Measurements from ENCODE around the gene PLCL2.

Gene PLCL2

GRCh38 chr3:16890597-16891333 lies 6.0 kb downstream of the PLCL2 start:
- Histone ChIP-seq H3K9me2 (replicated peaks; ENCODE audit: control insufficient read depth, low read length) (no peaks in the 10 kb centered on the region), H3K36me3 (ENCODE audit: control insufficient read depth, low read length) (peaks cover 21% of the 10 kb centered on the region), H3K4me1 (ENCODE audit: control insufficient read depth, low read length) (peaks cover 94% of the 10 kb centered on the region), H3K27me3 (ENCODE audit: control insufficient read depth, low read length) (no peaks in the 10 kb centered on the region), H3K27ac (ENCODE audit: low read depth, low read length) (peak overlapping the region; percentile 93), H3K4me3 (ENCODE audit: low read length) (peak overlapping the region; percentile 89), H3K4me2 (ENCODE audit: low read length) (peak overlapping the region; percentile 85), H3F3A (ENCODE audit: control insufficient read depth, insufficient read depth) (peaks cover 6% of the 10 kb centered on the region), H4K20me1 (ENCODE audit: control insufficient read depth, insufficient read depth, low read depth, low read length) (no peaks in the 10 kb centered on the region), H3K79me2 (ENCODE audit: control insufficient read depth, low read length) (peaks cover 100% of the 10 kb centered on the region), H3K9me3 (ENCODE audit: control insufficient read depth, insufficient read depth, low read length) (no peaks in the 10 kb centered on the region)
- no peak for TF ChIP-seq EZH2phosphoT487 (IDR thresholded peaks at IDR 0.05; ENCODE audit: borderline replicate concordance, low read length)
- no peak for TF ChIP-seq CTCF (IDR thresholded peaks at IDR 0.05; ENCODE audit: low read depth, low read length, poor library complexity, severe bottlenecking)

DNA sequence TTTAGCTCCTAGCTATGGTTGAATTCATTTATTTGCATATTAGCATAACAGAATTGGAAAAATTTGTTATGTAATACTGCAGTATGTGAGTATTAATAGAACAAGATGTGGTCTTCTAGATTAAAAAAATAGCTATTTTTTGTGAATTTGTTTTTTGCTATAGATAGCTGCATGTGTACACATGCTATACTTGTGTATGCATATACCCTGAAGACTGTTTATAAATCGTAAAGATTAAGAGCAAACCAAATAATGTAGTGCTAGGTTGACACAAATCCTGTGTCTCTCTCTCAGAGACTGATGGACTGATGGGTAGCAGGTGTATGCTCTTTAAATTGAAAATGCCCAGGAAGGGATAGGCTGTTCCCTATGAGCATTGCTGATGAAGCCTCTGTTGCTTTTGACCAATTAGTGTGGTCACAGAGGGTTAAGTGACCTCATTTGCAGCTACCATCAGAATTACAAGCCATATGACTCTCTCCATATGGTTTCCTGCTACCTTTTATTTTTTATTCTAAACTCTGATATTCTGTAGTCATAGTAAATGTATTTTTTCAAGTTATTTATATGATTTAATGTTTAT lies 9.0 kb downstream of the PLCL2 start:
- H4K20me1 ChIP-seq (ENCODE audit: control insufficient read depth, insufficient read depth, low read depth, low read length), result no peaks in the 10 kb centered on the region
- H3K79me2 ChIP-seq (ENCODE audit: control insufficient read depth, low read length), result peaks cover 100% of the 10 kb centered on the region

DNA sequence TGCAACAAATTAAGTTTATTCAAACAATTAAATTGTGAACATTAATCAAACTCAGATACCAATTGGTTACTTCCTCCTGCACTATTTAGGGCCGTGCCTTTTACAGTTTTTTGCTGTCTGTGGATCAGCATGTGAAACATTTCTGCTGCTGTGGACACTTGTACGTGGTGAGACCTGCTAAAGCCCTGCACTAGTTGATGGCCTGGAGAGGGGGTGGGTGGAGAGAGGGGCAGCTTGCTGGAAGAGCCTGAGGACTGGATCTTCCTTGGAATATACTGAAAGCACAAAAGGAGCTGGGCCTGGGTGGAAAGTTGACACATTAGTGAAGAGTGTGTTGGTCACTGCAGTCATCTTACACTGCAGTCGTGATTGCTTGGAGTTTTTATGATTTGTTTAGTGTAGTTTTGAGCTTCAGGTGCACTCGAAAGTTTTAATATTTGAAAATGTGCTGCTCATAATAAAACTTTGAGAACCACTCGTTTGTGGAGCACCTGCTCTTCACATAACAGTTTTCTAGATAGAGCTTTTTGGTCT lies 11.4 kb downstream of the PLCL2 start:
- H4K20me1 ChIP-seq (ENCODE audit: control insufficient read depth, insufficient read depth, low read depth, low read length), result no peaks in the 10 kb centered on the region
- peaks cover 100% of the 10 kb centered on the region for H3K79me2 ChIP-seq (ENCODE audit: control insufficient read depth, low read length)
- H3K27me3 ChIP-seq (ENCODE audit: control insufficient read depth, low read length), result no peaks in the 10 kb centered on the region
- peaks cover 100% of the 10 kb centered on the region for H3K4me1 ChIP-seq (ENCODE audit: control insufficient read depth, low read length)
- H3K9me2 ChIP-seq (replicated peaks; ENCODE audit: control insufficient read depth, low read length), result no peaks in the 10 kb centered on the region
- peak overlapping the region; percentile 92 for H3K4me2 ChIP-seq (ENCODE audit: low read length)
- TF ChIP-seq CTCF (IDR thresholded peaks at IDR 0.05; ENCODE audit: low read depth, low read length, poor library complexity, severe bottlenecking), result no peak
- TF ChIP-seq EZH2phosphoT487 (IDR thresholded peaks at IDR 0.05; ENCODE audit: borderline replicate concordance, low read length), result no peak
- H3K36me3 ChIP-seq (ENCODE audit: control insufficient read depth, low read length), result peaks cover 17% of the 10 kb centered on the region; the same call in 1 of the 2 replicates
- peaks cover 10% of the 10 kb centered on the region for H3F3A ChIP-seq (ENCODE audit: control insufficient read depth, insufficient read depth)
- peak overlapping the region; percentile 67 for H3K4me3 ChIP-seq (ENCODE audit: low read length)
- peak overlapping the region; percentile 78 for H3K27ac ChIP-seq (ENCODE audit: low read depth, low read length)
- no peaks in the 10 kb centered on the region for H3K9me3 ChIP-seq (ENCODE audit: control insufficient read depth, insufficient read depth, low read length)

More for the DNA sequence above, 9.0 kb downstream of the PLCL2 start:
- Histone ChIP-seq H3K27ac (ENCODE audit: low read depth, low read length) (peak overlapping the region; percentile 93), H3K27me3 (ENCODE audit: control insufficient read depth, low read length) (no peaks in the 10 kb centered on the region), H3K9me3 (ENCODE audit: control insufficient read depth, insufficient read depth, low read length) (no peaks in the 10 kb centered on the region), H3K4me3 (ENCODE audit: low read length) (peak overlapping the region; percentile 61), H3K9me2 (replicated peaks; ENCODE audit: control insufficient read depth, low read length) (no peaks in the 10 kb centered on the region), H3K4me2 (ENCODE audit: low read length) (peak overlapping the region; percentile 67), H3F3A (ENCODE audit: control insufficient read depth, insufficient read depth) (peaks cover 10% of the 10 kb centered on the region), H3K36me3 (ENCODE audit: control insufficient read depth, low read length) (peaks cover 11% of the 10 kb centered on the region; the same call in 1 of the 2 replicates), H3K4me1 (ENCODE audit: control insufficient read depth, low read length) (peaks cover 100% of the 10 kb centered on the region)
- TF ChIP-seq EZH2phosphoT487 (IDR thresholded peaks at IDR 0.05; ENCODE audit: borderline replicate concordance, low read length) (no peak), CTCF (IDR thresholded peaks at IDR 0.05; ENCODE audit: low read depth, low read length, poor library complexity, severe bottlenecking) (no peak)
